DMS153 treated with DMSO at 0.1 percent for 48 hours (cell line): ENCODE measurements around the gene GMCL2.

ENCODE experiments used
- DNase-seq: peaks from one replicate; lab custom pipeline; 2025; ENCODE audit not compliant: unreplicated experiment; lab: John Stamatoyannopoulos, UW

GMCL2 gene

DNA sequence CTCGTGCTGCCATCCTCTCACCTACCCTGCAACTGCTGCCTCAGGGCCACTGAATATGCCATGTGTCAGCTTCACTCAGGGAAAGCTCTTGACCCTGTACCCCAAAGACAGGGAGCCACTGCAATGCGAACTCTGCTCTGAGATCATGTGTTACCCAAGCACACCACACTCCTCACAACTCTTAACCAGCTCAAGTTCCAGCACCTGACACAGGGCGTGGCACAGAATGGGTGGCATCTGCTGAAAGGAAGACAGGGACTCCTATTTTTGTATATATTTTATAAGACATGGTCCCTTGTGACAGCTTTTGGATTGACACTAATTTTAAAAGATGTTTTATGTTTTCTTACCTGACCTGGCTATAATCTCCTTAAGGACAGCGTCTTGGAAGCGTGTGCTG lies 34.7 kb upstream of the GMCL2 start:
- no peak for DNase-seq

- DNase-seq: no peak
Observed at GRCh38 chr5:178221282-178221681, 34.1 kb upstream of the GMCL2 start.

DNA sequence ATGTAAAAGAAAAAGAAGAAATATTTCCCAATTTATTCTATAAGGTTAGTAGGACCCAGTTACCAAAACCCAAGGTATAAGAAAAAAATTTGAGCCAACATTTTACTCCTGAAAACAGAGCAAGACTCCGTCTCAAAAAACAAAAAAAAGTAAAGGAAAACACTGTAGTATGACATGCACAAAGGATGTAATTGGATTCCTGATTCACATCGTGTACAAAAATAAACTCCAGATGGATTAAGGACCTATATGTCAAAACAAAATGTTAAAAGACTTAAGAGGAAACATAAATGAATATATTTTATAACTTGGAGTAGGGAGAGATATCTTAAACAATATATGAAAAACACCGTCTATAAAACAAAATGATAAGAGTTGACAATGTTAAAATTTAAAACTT lies 31.7 kb upstream of the GMCL2 start:
- DNase-seq: no peak

- DNase-seq: no peak
Observed at GRCh38 chr5:178218237-178218776, 31.1 kb upstream of the GMCL2 start.

DNA sequence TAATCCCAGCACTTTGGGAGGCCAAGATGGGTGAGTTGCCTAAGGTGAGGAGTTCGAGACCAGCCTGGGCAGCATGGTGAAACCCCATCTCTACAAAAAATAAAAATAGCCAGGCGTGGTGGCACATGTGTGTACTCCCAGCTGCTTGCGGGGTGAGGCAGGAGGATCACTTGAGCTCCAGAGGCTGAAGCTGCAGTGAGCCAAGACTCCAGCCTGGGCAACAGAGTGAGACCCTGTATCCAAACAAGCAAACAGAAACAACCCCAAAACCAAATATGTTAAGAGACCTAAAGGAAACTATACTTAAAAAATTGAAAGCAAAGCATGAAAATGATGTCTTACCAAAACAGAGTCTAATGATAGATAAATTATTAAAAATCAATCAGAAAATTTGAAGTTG lies 29.6 kb upstream of the GMCL2 start:
- DNase-seq: no peak

DNA sequence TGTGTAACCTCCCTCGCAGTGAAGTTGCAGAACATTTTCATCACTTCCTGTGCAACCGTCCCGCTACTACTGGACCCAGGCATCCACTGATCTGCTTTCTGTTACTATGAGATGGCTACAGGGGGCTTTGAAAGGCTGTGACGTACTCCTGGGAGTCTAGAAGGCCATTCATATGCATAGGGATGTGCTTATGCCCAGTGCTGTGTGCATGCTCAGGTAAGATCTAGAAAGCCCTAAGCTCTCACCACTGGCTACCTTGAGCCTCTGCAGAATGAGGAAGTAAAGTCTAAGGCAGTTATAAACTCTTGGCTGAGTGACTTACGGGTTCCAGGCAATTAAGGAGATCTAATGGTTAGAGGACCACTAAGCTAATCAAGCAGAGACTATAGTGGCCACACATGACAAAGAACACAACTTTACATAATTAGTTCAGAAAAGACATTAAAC lies 28.9 kb upstream of the GMCL2 start:
- DNase-seq: no peak

DNA sequence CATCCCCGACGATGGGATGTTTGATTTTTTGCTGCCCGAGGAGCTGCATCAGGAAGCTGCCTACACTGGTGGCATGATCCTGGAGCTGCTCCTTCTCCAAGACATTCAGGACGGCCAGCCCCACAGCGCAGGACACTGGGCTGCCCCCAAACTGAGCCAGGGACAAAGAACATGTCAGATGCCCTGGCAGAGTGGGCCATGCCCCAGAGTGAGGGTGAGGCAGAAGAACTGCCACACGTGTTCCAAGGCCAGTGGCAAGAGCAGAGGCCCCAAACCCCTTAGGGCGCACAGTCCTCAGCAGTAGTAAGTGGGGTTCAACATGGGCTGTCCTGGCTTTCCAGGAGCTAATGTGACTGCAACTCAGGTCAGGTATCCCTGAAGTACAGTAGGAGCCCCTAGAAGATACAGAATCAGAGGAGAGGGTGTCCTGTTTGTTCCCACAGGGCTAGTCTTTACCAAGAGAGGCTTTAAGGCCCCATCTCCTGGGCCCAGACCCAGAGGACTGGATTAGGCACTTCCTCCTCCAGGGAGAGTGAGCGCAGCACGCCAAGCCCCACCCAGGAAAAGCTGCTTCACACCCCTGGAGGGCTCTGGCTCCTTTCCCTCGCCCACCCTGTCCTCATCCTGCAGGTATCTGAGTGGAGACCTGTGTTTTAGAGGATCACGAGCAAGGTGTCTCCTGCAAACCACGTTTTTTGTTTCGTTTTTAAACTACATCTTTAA lies 28.3 kb upstream of the GMCL2 start:
- DNase-seq: no peak

DNA sequence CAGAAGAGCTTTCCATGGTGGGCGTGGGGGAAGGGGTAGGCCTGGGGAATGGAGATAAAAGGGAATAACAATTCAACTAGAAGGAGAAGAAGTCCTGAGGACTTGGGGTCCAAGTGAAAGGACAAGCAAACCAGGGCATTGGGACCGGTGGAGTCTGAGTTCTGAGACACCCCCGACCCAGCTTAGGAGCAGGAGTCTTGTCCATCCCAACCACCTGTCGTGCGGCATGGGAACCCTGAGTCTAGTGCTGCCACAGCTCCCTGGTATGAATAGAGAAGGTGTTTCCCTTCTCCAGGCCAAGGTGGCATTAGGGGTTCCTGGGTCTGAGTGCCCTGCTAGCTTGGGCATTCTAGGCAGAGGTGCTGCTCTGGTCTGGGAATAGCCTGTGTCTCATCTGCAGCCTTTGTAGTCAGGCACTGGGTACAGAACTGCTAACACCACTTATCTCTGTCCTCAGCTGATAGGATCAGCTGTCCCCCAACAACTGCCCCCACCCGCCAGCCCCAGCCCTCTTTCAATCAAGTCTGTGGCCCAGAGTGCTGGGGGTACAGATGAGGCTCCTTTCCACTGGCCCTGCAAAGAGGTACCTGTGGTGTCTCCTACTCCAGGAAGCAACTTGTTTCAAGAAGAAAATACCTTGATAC lies 27.1 kb upstream of the GMCL2 start:
- no peak for DNase-seq

GRCh38 chr5:178213748-178214151 lies 26.6 kb upstream of the GMCL2 start:
- DNase-seq: no peak

DNA sequence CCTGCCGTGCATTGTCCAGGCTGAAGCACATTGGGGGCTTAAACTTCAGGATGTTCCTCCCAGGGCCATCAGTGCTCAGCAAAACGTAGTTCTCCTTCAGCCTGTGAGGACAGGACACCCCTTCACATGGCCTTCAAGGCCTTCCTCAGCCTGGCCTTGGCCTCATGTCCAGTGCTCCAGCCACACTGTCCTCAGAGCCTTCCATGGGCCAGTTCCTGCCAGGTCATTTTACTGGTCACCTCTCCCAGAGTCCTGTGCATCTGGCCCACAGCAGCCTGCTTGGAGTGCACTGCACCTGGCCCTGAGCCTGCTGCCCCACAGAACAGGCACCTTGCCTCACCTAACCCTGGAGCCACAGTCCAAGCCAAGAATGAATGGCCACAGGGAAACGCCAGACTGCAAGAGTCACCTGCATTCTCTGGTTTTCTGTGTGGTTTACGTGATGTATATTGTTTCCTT lies 25.9 kb upstream of the GMCL2 start:
- DNase-seq: no peak

GRCh38 chr5:178212241-178213002 lies 25.3 kb upstream of the GMCL2 start:
- DNase-seq: no peak

- DNase-seq: no peak
Observed at GRCh38 chr5:178211095-178212048, 24.2 kb upstream of the GMCL2 start.

DNA sequence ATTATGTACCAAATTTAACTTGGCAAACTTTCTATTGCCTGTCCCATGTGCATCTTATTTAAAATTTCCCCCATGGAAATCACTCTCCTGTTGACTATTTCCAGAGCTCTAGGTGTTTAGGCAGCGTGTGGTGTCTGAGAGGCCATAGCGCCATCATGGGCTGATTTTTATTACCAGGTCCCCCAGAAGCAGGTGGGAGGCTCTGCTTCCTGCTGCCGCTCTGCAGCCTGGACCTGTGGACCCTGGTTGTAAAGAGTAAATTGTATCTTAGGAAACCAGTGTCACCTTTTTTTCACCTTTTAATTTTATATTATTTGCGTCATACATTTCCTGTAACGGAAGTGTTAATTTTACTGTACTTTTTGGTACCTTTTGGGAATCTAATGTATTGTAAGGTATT lies 23.5 kb upstream of the GMCL2 start:
- DNase-seq: no peak

DNA sequence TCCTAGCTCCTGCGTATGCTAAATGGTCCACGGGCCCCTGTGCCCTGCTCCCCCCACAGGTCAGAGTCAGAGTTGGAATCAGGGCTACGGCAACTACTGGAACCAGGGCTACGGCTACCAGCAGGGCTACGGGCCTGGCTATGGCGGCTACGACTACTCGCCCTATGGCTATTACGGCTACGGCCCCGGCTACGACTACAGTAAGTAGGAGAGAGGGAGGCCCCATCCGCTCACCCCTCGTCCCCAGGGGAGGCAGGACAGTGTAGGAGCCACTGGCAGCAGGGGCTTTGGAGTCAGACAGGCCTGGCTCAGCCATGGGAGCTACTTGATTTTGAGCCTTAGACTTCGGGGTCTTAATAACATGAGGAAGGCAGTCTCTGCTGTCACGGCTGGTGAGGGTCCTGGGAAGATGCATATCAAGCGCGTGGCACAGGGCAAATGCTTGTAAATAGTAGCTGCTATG lies 22.9 kb upstream of the GMCL2 start:
- DNase-seq: no peak

GRCh38 chr5:178209334-178210072 lies 22.3 kb upstream of the GMCL2 start:
- DNase-seq: no peak

DNA sequence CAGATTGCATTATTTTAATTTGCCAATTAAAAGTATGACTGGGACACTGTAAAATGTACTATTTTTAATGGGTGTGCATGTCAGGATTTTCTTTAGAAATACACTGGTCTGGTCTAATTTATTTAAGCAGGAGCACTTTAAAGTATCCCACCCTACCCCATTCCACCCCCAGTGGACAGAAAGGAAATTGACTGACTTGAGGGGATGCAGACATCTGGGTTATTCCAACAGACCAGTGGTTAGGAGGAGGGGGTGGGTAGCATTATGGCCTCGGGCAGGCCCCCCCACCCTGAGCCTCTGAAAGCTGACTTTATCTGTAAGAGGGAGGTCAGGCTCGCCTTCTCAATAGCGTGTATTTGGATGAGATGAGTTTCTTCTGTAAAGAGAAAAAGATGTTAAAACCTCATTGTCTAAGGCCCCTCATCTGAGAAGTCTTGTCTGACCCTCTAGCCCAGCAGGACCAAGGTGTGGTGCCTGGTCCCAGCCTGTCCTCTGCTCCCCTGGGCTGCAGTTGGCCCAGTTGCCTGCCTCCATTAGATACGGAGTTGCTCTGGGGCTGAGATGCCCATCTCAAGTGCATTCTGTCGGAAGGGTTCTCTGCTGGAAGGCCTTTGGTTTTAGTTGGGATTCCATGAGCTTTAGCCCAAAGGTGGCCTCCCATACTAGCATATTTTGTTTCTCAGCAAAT lies 21.5 kb upstream of the GMCL2 start:
- DNase-seq: no peak

DNA sequence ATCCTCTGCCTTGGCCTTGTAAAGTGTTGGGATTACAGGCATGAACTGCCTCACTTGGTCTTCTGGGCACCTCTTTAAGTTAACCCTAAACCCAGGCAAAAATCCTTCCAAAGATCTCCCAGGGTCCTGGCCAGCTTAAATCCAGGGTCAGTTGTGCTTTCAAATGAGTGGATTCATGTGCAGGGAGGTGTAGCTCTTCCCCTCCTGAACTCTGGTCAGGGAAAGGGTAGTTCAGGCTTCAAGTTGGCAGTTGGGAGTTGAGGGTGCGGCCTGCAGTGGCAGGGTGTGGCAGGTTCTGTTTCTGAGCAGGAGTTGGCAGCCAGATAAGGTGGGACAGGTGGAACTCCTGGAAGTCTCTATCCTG lies 20.7 kb upstream of the GMCL2 start:
- DNase-seq: no peak

- no peak for DNase-seq
Observed at GRCh38 chr5:178207183-178207916, 20.2 kb upstream of the GMCL2 start.
